GM06990 (cell line): ENCODE measurements around the gene OST4.

Source experiments
- DNase-seq: peaks from one replicate; pipeline ENCODE4 v3.0.0-alpha.2; 2011; ENCODE audit not compliant: insufficient read length; ENCODE audit errors: extremely low read depth
- H3K27me3 ChIP-seq: replicated peaks from 2 replicates; pipeline ENCODE4 v1.6.0; 2011; ENCODE audit warnings: low read length; ENCODE audit not compliant: control insufficient read depth, insufficient read depth
- H3K36me3 ChIP-seq: 2 replicates; pipeline ENCODE4 v1.5.1; 2011; ENCODE audit warnings: low read length; ENCODE audit not compliant: control insufficient read depth, insufficient read depth
- H3K4me3 ChIP-seq: replicated peaks from 2 replicates; pipeline ENCODE4 v1.5.1; 2011; ENCODE audit warnings: low read depth, mild to moderate bottlenecking, control low read depth, low read length
- TF ChIP-seq, protein P1 (sequence below): IDR thresholded peaks from 2 replicates; pipeline ENCODE4 v1.5.1; 2011; ENCODE audit warnings: low read length, control low read depth, mild to moderate bottlenecking, inconsistent platforms; ENCODE audit not compliant: insufficient read depth, poor library complexity, severe bottlenecking

The OST4 gene

GRCh38 chr2:27093430-27094352 is 22.2 kb upstream of the OST4 start:
- Histone ChIP-seq H3K36me3 (no peaks in the 10 kb centered on the region), H3K27me3 (no peaks in the 10 kb centered on the region), H3K4me3 (no peak overlapping the region)
- no peak for DNase-seq
- TF ChIP-seq, protein P1, sequence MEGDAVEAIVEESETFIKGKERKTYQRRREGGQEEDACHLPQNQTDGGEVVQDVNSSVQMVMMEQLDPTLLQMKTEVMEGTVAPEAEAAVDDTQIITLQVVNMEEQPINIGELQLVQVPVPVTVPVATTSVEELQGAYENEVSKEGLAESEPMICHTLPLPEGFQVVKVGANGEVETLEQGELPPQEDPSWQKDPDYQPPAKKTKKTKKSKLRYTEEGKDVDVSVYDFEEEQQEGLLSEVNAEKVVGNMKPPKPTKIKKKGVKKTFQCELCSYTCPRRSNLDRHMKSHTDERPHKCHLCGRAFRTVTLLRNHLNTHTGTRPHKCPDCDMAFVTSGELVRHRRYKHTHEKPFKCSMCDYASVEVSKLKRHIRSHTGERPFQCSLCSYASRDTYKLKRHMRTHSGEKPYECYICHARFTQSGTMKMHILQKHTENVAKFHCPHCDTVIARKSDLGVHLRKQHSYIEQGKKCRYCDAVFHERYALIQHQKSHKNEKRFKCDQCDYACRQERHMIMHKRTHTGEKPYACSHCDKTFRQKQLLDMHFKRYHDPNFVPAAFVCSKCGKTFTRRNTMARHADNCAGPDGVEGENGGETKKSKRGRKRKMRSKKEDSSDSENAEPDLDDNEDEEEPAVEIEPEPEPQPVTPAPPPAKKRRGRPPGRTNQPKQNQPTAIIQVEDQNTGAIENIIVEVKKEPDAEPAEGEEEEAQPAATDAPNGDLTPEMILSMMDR = no peak

DNA sequence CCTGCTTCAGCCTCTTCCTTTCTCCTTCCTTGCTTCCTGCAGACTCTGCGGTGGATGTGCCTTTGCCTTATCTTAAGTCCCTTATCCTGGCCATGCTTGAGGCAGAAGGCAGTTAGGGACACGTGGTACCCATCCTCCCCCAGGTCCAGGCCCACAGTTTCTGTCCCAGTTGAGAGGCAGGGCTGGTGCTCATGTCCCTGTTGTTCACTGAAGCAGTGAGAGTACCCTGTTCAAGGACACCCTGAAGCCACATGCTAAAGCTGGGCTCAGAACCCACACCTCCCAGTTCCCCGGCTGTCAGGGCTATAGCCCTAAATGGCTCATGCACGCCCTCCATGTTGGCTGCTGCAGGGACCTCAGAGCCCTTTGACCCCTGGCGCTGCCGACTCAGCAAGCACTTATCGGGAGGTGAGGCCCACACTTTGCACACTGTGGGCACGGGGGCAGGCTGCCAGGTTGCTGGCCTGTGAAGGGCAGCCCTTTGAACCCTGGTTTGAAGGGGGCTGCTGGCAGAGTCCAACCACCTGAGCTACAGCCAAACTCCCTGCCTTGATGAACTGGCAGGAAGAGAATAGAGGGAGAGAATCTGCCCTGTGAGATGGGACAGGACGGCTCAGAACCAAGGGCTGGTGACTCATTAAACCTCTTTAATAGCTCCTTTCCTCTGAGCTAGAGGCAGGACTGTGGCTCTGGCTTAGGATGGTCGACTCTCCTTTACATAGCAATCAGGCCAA is 21.4 kb upstream of the OST4 start:
- no peaks in the 10 kb centered on the region for H3K27me3 ChIP-seq
- TF ChIP-seq, protein P1 = no peak
- no peak for DNase-seq

DNA sequence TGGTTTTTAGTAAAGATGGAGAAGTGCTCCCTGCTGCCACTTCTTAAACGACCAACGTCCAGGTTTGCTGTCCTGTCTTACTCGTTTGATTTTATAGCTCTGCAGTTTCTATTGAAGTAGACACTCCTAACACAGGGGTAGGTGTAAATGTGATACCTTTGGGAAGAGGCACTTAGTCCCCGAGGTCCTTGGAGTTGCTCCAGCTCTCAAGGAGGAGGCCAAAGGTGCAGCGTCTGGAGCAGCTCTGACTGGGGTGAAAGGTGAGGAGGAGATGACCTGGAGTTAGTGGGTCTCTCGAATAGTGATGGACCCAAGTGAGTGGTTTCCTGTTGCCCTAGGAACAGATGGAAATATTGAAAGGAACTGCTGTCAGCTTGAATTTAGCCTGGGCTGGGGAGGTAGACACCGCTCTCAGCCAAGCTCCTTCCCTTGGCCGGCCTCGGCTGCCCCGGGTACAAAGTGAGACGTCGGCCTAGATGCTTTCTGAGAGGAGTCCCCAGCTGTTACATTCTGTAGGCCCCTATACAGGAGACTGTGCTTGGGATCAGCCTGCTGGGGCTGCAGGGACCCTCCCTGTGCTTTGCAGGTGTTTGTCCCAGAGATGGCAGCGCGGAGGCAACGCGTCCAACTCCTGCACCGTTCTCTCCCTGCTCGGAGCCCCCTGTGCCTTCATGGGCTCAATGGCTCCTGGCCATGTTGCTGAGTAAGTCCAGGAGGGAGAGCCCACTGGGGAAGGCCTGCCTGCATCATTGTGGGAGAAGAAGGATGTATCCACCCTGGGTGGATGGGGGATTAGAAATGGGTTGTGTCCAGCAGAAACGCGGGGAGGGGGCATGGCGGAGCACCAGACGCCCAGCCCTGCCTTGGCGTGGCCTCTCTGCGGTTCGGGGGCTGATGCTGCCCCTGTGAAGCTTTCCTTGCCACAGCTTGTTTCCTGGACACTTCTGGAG is 20.6 kb upstream of the OST4 start:
- TF ChIP-seq, protein P1 = no peak
- no peaks in the 10 kb centered on the region for H3K36me3 ChIP-seq
- H3K4me3 ChIP-seq = no peak overlapping the region
- no peak for DNase-seq
- H3K27me3 ChIP-seq = no peaks in the 10 kb centered on the region

More for the DNA sequence above, 21.4 kb upstream of the OST4 start:
- Histone ChIP-seq H3K36me3 (no peaks in the 10 kb centered on the region), H3K4me3 (no peak overlapping the region)

GRCh38 chr2:27089111-27089954 is 17.9 kb upstream of the OST4 start:
- DNase-seq = no peak
- TF ChIP-seq, protein P1 = no peak
- Histone ChIP-seq H3K36me3 (no peaks in the 10 kb centered on the region), H3K27me3 (no peaks in the 10 kb centered on the region), H3K4me3 (no peak overlapping the region)

GRCh38 chr2:27088634-27089033 is 17.2 kb upstream of the OST4 start:
- no peaks in the 10 kb centered on the region for H3K27me3 ChIP-seq
- H3K4me3 ChIP-seq = no peak overlapping the region
- no peak for DNase-seq
- TF ChIP-seq, protein P1 = no peak
- H3K36me3 ChIP-seq = no peaks in the 10 kb centered on the region
